ENCODE measurements around the gene CLCN2. TPM values are rescaled to one million over a fixed set of nuclear protein-coding genes. Genes with fewer than 3 reads are reported as not detected.

CLCN2 gene
- polyA plus RNA-seq, 3 donors: 2.8 to 4.3 (median 3.1) TPM

GRCh38 chr3:184315871-184316661 lies 45.3 kb downstream of the CLCN2 start:
- H3K27ac ChIP-seq (ENCODE audit: low read depth, low read length): peak overlapping the region; percentile 43
- 16 to 48% (median 41%) methylated on average over 15 to 16 of the region's 16 CpGs for WGBS, 3 donors

- WGBS, 3 donors: 6 to 15% (median 9%) methylated on average over 6 of the region's 6 CpGs
- H3K27ac ChIP-seq (ENCODE audit: low read depth, low read length): peak overlapping the region; percentile 43
Measured at GRCh38 chr3:184315543-184315867, 45.9 kb downstream of the CLCN2 start.

GRCh38 chr3:184314700-184315542 lies 46.5 kb downstream of the CLCN2 start:
- H3K27ac ChIP-seq (ENCODE audit: low read depth, low read length): peak overlapping the region; percentile 98
- WGBS, 3 donors: 1 to 2% (median 1%) methylated on average over 40 to 86 of the region's 89 CpGs

- 0% methylated on average over 27 to 40 of the region's 40 CpGs for WGBS, 3 donors
- peak within 1 kb of the TSS; percentile 98 for H3K27ac ChIP-seq (ENCODE audit: low read depth, low read length)
Measured at GRCh38 chr3:184314363-184314699, 47.1 kb downstream of the CLCN2 start, which contains the start of gene EIF4G1. EIF4G1 (plus strand) TSS chr3:184314606; CDS start chr3:184315797, 1,191 bp downstream.

GRCh38 chr3:184311633-184312032 lies 49.8 kb downstream of the CLCN2 start:
- H3K27ac ChIP-seq (ENCODE audit: low read depth, low read length): no peak overlapping the region

GRCh38 chr3:184308744-184309143 lies 52.7 kb downstream of the CLCN2 start:
- 73 to 76% (median 74%) methylated on average over 7 of the region's 7 CpGs for WGBS, 3 donors
- H3K27ac ChIP-seq (ENCODE audit: low read depth, low read length): no peak overlapping the region

- WGBS, 3 donors: 92 to 94% (median 94%) methylated on average over 9 of the region's 9 CpGs
- no peak overlapping the region for H3K27ac ChIP-seq (ENCODE audit: low read depth, low read length)
Measured at GRCh38 chr3:184307915-184308314, 53.5 kb downstream of the CLCN2 start.

GRCh38 chr3:184306341-184306972 lies 54.9 kb downstream of the CLCN2 start:
- no peak overlapping the region for H3K27ac ChIP-seq (ENCODE audit: low read depth, low read length)
- 82 to 95% (median 94%) methylated on average over 4 of the region's 4 CpGs for WGBS, 3 donors

- H3K27ac ChIP-seq (ENCODE audit: low read depth, low read length): no peak overlapping the region
- 54 to 69% (median 58%) methylated on average over 1 of the region's 1 CpG for WGBS, 3 donors
Measured at GRCh38 chr3:184305577-184305976, 55.8 kb downstream of the CLCN2 start.

- WGBS, 3 donors: 70 to 84% (median 72%) methylated on average over 3 of the region's 3 CpGs
- no peak overlapping the region for H3K27ac ChIP-seq (ENCODE audit: low read depth, low read length)
Measured at GRCh38 chr3:184300378-184300720, 61.1 kb downstream of the CLCN2 start.

- 16 to 18% (median 17%) methylated on average over 27 to 29 of the region's 29 CpGs for WGBS, 3 donors
- no peak overlapping the region for H3K27ac ChIP-seq (ENCODE audit: low read depth, low read length)
Measured at GRCh38 chr3:184299488-184300377, 61.7 kb downstream of the CLCN2 start.

GRCh38 chr3:184298759-184299487 lies 62.5 kb downstream of the CLCN2 start, which contains the start of gene PSMD2:
PSMD2 (plus strand) TSS chr3:184299241; CDS start chr3:184299267, 26 bp downstream.
- no peak within 1 kb of the TSS for H3K27ac ChIP-seq (ENCODE audit: low read depth, low read length)
- 0 to 1% (median 0%) methylated on average over 57 to 78 of the region's 78 CpGs for WGBS, 3 donors

GRCh38 chr3:184296616-184297015 lies 64.8 kb downstream of the CLCN2 start:
- H3K27ac ChIP-seq (ENCODE audit: low read depth, low read length): no peak overlapping the region
- WGBS, 3 donors: 76 to 85% (median 78%) methylated on average over 7 of the region's 7 CpGs

Other genes starting within 250 kb of the CLCN2 start
- gene EIF2B5, start 226.2 kb downstream of the CLCN2 start, polyA plus RNA-seq: 10 to 100 TPM; 24.4 to 38.0 (median 26.3) TPM
- gene DVL3, start 206.2 kb downstream of the CLCN2 start, polyA plus RNA-seq: 10 to 100 TPM; 27.3 to 31.8 (median 29.0) TPM
- 100 to 1,000 TPM; 121 to 313 (median 264) TPM for gene AP2M1, start 186.8 kb downstream of the CLCN2 start, polyA plus RNA-seq
- gene ABCF3, start 175.4 kb downstream of the CLCN2 start, polyA plus RNA-seq: 10 to 100 TPM; 37.4 to 57.2 (median 42.4) TPM
- 1 to 10 TPM in 1 of 3 donors, under 1 TPM in 1, not detected in 1; 0.33 to 4.4 TPM for gene VWA5B2, start 132.0 kb downstream of the CLCN2 start, polyA plus RNA-seq
- 10 to 100 TPM; 22.6 to 43.9 (median 35.4) TPM for gene ALG3, start 112.6 kb downstream of the CLCN2 start, polyA plus RNA-seq
- 1 to 10 TPM; 2.1 to 8.0 (median 4.4) TPM for gene EEF1AKMT4, start 111.9 kb downstream of the CLCN2 start, polyA plus RNA-seq
- gene CAMK2N2, start 100.1 kb downstream of the CLCN2 start, polyA plus RNA-seq: 10 to 100 TPM in 1 of 3 donors, under 1 TPM in 1, not detected in 1; 0.06 to 15.6 TPM
- gene ECE2, start 85.6 kb downstream of the CLCN2 start, polyA plus RNA-seq: 1 to 10 TPM in 1 of 3 donors, not detected in 2; 5.5 TPM
- gene PSMD2, start 62.4 kb downstream of the CLCN2 start, polyA plus RNA-seq: 100 to 1,000 TPM in 2 of 3 donors, 10 to 100 TPM in 1; 74.6 to 181 (median 139) TPM
- gene EIF4G1, start 47.0 kb downstream of the CLCN2 start, polyA plus RNA-seq: 100 to 1,000 TPM; 114 to 271 (median 178) TPM
- gene FAM131A, start 24.0 kb downstream of the CLCN2 start, polyA plus RNA-seq: 10 to 100 TPM in 2 of 3 donors, 1 to 10 TPM in 1; 7.6 to 16.5 (median 13.9) TPM
- gene POLR2H, start 105 bp upstream of the CLCN2 start, polyA plus RNA-seq: 10 to 100 TPM; 55.7 to 89.0 (median 61.4) TPM
- 1 to 10 TPM in 2 of 3 donors, under 1 TPM in 1; 0.98 to 1.3 (median 1.0) TPM for gene THPO, start 16.6 kb upstream of the CLCN2 start, polyA plus RNA-seq
- gene CHRD, start 18.4 kb upstream of the CLCN2 start, polyA plus RNA-seq: 10 to 100 TPM; 10.1 to 30.1 (median 14.2) TPM
- gene EPHB3, start 200.2 kb upstream of the CLCN2 start, polyA plus RNA-seq: 1 to 10 TPM in 2 of 3 donors, under 1 TPM in 1; 0.67 to 2.2 (median 1.7) TPM